Measurements from ENCODE around the gene GMEB1.
"Not testable (repeated sequence)": the region's sequence is repeated elsewhere in the genome, so short reads cannot be mapped to it uniquely, and the experiment has no call there.

The GMEB1 gene

GRCh38 chr1:28672971-28673370 is 4.4 kb downstream of the GMEB1 start:
- DNase-seq (ENCODE audit: low read depth), result not testable (repeated sequence)

DNA sequence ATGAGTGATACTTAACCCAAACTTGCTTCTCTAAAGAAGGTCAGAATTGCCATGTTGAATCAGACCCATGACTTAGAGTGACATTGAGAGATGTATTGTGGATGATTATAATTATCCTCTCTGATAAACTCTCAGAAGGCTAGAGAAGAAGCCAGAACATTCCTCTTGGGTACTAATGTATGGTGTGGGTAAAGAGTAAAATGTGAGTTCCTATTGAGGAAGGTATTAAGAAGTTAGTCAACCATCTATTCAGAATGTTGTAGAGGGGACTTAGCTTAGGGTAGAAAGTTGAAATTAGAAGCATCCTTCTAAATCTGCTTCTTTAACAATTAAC is 7.3 kb downstream of the GMEB1 start:
- DNase-seq (ENCODE audit: low read depth), result no peak

GRCh38 chr1:28680151-28680550 is 11.6 kb downstream of the GMEB1 start:
- DNase-seq (ENCODE audit: low read depth), result no peak

DNA sequence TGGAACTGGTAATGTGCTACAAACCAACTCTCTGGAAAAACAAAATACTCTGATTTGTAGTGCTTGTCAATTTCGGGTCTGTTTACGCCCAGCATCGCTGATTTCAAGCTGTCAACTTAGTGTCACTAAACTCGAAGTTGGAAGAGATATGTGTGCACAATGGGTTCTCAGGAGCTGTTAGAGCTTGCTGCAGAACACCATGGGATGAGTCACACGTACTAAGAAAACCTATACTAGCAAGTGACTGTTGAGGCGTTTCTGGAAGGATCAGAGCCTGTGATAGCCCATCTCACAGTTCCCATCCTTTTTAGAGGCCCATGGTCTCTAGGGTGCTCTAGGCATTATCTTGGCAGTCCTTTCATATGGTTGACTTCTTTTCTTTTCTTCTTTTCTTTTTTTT is 14.3 kb downstream of the GMEB1 start:
- DNase-seq (ENCODE audit: low read depth), result no peak

- DNase-seq (ENCODE audit: low read depth), result no peak
These were observed 16.4 kb downstream of the GMEB1 start for GRCh38 chr1:28684937-28685336.

DNA sequence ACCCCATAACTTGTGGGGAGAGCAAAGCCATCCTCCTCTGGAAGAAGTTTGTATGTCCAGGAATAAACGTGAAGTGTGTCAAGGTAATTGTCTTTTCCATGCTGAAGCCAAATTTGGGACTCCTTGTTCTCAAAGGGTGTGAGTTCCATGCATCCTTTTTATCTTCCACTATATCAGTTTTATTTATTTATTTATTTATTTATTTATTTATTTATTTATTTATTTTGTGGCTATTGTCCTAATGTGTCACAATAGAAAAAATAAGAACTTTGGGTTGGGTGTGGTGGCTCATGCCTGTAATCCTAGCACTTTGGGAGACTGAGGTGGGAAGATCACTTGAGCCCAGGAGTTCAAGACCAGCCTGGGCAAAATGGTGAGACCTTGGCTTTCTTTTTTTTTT is 23.0 kb downstream of the GMEB1 start:
- DNase-seq (ENCODE audit: low read depth), result not testable (repeated sequence)

GRCh38 chr1:28703629-28704028 is 35.0 kb downstream of the GMEB1 start:
- no peak for DNase-seq (ENCODE audit: low read depth)

GRCh38 chr1:28716336-28716735 is 47.8 kb downstream of the GMEB1 start:
- DNase-seq (ENCODE audit: low read depth), result no peak

DNA sequence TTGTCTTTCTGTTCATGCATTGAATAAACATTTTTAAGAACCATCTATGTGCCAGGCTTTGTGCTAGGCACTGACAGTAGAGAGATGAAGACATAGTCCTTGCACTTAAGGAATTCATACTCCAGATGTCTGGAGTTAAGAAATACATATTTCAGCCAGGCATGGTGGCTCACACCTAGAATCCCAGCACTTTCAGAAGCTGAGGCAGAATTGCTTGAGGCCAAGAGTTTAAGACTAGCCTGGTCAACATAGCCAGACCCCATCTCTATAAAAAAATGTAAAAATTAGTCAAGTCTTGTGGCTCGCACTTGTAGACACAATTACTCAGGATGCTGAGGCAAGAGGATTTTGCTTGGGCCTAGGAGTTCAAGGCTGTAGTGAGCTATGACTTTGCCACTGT is 49.6 kb downstream of the GMEB1 start:
- DNase-seq (ENCODE audit: low read depth), result no peak

- DNase-seq (ENCODE audit: low read depth), result no peak
These were observed 50.2 kb downstream of the GMEB1 start for GRCh38 chr1:28718586-28719331.

- no peak for DNase-seq (ENCODE audit: low read depth)
These were observed 50.7 kb downstream of the GMEB1 start for GRCh38 chr1:28719332-28719619.

DNA sequence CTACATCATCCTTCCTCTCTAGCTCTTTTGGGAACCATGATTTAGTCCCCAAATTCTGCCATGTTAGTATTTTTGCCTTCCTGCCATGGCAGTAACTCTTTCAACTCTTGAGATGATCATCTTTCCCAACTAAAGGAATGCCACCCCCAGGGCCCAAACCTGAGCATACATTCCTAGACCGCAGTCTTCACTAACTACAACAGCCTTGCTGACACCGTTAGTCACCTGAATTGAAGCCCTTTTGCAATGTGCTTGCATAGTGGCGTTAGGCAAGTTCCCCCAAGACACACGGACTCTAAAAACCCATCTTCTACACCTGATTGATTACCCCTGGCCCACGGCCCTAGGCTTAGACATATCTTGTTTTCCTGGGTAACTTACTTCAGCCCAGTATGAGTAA is 51.8 kb downstream of the GMEB1 start:
- no peak for DNase-seq (ENCODE audit: low read depth)

- DNase-seq (ENCODE audit: low read depth), result not testable (repeated sequence)
These were observed 53.3 kb downstream of the GMEB1 start for GRCh38 chr1:28721927-28722326.

GRCh38 chr1:28725365-28725764 is 56.8 kb downstream of the GMEB1 start:
- DNase-seq (ENCODE audit: low read depth), result not testable (repeated sequence)

DNA sequence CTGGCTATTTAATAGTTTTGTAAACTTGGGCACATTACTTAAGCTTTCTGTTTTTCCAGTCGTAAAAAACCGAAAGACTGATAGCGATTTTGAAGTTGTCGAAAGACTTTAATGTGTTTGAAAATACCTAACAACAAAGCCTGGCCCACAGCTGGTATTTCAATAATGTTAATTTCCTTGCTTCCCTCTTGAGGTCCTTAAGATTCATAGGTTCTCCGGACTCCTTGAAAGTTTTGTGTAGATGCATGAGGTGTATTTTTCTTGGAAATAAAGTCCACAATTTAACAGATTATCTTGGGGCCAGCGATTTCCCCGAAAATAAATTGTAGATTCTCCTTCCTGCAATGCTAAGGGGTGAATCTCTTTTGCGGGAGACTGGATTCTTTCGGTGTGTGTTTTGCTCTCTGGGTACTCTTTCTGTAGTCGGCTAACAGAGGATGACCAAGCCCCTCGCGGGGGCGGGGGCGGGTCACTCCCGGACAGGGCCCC is 67.4 kb downstream of the GMEB1 start:
- no peak for DNase-seq (ENCODE audit: low read depth)

- DNase-seq (ENCODE audit: low read depth), result peak; percentile 98
These were observed 68.1 kb downstream of the GMEB1 start, which contains the start of gene YTHDF2 for GRCh38 chr1:28736450-28737306. YTHDF2 (plus strand) TSS chr1:28736940; CDS start chr1:28737121, 181 bp downstream.

- peak; percentile 27 for DNase-seq (ENCODE audit: low read depth)
These were observed 68.9 kb downstream of the GMEB1 start for GRCh38 chr1:28737307-28738132.

DNA sequence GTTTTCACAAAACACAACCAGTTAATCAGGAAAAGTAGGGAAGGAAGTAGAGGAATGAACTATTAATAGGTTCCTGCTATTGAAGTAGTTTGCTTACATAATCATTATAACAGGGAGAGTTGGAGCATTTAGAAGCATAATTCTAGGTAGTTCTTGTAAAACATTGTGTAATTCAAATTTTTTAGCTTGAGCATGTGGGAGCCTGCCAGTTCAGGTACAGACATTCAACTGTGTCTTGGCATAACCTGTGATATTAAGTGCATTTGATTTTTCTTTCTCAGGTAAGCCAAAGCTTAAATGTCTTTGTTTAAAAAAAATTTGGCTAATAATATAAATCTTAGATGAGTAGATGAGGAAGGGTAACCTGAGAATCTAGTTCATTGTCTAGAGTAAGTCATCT is 71.5 kb downstream of the GMEB1 start:
- DNase-seq (ENCODE audit: low read depth), result no peak

- DNase-seq (ENCODE audit: low read depth), result no peak
These were observed 75.6 kb downstream of the GMEB1 start for GRCh38 chr1:28744184-28744583.

GRCh38 chr1:28745653-28746173 is 77.1 kb downstream of the GMEB1 start:
- DNase-seq (ENCODE audit: low read depth), result no peak

DNA sequence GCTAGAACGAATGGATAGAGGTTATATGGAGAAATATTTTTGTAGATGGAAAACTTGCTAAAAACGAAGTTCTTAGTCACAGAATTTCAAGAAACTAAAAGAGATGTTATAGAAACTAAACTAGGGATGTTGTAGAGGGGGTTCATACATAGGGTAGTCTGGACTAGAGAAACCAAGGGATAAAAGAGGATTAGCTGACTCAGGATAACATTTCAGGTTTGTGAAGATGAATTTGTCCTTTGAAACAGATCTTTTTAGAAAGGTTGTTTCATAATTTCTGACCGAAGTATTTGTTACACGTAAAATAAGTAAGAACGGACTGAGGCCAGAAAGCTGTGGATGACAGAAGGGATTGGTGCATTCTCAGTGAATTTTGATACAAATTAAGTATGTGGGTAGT is 81.7 kb downstream of the GMEB1 start:
- no peak for DNase-seq (ENCODE audit: low read depth)

DNA sequence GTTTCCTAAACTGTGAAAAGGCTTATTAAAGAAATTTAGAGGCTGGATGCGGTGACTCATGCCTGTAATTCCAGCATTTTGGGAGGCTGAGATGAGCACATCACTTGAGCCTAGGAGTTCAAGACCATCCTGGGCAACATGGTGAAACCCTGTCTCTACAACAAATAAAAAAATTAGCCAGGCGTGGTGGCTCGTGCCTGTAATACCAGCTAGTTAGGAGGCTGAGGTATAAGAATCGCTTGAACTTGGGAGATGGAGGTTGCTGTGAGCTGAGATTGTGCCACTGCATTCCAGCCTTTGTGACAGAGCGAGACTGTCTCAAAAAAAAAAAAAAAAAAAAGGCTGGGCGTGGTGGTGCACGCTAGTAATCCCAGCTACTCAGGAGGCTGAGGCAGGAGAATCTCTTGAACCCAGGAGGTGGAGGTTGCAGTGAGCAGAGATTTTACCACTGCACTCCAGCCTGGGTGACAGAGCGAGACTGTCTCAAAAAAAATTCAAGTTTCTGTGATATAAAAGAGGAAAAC is 82.2 kb downstream of the GMEB1 start:
- DNase-seq (ENCODE audit: low read depth), result not testable (repeated sequence)
